Measurements from ENCODE around the gene DOC2B.
"Not testable (repeated sequence)": the region's sequence is repeated elsewhere in the genome, so short reads cannot be mapped to it uniquely, and the experiment has no call there.

Gene DOC2B

GRCh38 chr17:187130-187529, 5.7 kb upstream of the DOC2B start:
- no peak for DNase-seq

DNA sequence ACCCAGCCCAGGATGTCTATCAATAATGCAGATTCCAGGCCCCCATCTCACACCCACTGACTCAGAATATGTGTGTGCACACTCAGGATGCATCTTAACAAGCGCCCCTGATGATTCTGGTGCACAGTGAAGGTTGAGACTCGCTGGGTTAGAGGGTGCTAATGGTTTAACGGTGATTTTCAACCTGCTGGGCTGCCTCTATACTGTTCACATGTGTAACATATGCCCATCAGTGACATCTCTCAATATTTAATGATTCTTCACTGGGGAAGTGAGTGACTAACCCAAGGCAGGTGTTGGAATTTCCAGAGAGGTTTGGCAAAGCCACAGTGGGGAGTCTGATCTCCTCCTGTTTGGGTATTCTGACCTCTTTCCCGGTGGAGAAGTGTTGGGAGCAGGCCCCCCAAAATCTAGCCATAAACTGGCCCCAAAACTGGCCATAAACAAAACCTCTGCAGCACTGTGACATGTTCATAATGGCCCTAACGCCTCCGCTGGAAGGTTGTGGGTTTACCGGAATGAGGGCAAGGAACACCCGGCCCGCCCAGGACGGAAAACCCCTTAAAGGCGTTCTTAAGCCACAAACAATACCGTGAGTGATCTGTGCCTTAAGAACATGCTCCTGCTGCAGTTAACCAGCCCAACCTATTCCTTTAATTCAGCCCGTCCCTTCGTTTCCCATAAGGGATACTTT, 4.1 kb upstream of the DOC2B start:
- no peak for DNase-seq

GRCh38 chr17:183021-183420, 1.6 kb upstream of the DOC2B start:
- no peak for DNase-seq

DNA sequence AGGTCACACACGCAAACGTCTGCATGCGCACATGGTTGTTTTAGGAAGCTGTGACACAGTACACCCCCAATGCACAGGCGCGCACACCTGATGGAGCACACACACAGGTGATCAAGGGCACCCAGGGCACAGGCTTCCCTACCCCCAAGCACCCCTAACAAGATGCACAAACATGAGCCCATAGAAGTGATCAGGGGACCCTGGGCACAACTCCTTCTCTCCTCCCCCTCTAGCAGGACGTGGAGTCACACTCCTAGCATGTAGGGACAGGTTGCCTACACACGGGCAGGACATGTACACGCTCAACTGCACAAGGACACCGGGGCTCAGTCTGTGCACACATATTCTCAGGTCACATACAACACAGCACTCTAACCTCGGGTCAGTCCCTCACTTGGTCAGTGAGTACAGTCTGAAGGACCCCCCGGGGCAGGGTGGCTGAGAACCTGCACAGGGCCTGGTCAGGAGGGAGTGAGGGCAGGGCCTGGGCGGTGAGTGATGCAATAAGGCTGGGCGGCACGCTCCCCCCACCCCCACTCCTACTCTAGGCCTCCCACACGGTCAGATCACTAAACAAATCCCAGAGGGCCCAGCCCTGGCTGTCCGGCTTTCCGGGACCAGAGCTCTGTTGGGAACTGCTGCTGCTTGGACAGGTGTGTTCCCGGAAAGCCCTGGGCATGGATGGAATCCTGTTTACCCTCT, 751 bp upstream of the DOC2B start:
- no peak for DNase-seq

DNA sequence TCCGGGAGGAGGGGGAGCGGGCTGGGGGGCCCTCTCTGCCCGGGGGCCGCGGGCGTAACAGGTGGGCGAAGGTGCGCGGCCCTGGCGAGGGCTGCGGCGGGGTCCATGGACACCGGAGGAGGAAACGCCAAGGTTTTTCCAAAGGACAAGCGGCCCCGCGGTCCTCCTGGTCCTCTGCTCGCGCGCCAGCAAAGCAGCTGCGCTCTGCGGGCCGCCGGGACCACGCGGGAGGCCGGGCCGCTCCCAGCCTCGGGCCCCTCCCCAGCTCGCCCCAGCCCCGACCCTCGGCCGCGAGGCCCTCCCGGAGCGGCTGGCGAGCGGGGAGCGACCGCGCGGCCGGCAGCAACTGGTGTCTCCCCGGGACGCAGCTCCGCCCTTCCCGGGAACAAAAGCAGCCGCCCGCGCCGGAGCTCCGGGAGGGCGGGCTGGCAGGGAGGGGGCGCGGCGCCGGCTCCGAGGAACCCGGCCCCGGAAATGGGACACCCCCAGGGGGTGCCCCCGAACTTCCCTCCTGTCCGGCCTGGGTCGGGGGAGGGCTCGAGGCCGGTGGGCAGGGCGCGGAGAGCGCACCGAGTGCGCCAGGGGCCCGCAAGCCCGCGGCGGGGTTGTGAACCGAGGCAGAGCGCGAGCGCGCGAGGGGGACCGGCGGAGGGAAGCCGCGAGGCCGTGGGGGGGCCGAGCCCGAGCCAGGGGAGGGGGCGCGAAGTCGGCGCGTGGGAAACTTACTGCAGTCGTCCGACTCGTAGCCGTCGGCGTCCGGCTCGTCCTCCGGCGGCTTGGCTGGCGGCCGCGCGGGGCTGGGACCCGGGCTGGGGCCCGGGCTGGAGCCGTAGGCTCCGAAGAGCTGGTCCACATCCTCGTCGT, 837 bp downstream of the DOC2B start:
- DNase-seq, result no peak

DNA sequence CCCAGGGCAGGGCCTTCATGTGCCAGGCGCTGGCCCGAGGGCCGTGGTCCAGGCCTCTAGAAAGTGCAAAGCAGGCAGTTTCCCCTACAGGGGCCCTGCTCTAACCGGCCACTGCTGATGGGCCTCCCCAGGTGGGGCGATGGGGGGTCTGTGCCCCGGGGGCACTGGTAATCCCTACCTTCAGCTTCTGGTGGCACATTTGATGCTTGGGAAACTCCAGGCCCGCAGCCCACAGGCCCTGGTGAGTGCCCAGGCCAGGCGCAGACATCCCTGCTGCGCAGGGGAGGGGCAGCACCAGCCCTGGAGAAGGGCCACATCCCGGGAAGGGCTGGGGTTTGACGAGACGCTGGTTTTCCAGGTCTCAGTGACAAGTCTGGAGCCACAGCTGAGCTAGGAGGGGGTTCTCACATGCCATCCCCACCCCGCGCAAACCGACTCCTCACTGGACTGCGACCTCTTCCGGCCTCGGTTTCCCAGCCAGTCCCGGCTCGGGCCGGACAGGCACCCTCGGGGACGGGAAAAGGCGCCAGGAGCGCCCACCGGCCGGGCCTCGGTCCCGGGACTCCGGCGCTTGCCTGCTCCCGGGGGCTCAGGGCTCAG, 1.6 kb downstream of the DOC2B start:
- DNase-seq, result no peak

GRCh38 chr17:179066-179432, 2.4 kb downstream of the DOC2B start:
- DNase-seq, result no peak

GRCh38 chr17:178292-179065, 3.0 kb downstream of the DOC2B start:
- no peak for DNase-seq

DNA sequence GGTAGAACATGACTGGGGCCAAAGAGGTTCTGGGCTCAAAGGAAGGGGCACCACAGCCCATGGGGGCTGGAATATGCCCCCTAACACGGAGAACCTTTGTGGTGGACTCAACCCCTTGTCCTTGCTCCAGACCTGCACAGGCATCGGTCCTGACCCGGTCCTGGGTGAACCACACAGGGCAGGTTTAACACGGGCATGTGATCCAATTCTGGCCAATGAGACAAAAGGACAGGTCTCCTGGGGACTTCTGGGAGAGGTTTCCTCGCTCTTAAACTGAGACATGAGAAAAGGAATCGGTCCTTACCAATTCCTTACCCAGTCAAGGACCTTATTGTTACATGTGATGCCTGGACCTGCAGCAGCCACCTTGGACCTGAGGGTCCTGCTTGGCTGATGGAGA, 3.7 kb downstream of the DOC2B start:
- DNase-seq, result no peak

DNA sequence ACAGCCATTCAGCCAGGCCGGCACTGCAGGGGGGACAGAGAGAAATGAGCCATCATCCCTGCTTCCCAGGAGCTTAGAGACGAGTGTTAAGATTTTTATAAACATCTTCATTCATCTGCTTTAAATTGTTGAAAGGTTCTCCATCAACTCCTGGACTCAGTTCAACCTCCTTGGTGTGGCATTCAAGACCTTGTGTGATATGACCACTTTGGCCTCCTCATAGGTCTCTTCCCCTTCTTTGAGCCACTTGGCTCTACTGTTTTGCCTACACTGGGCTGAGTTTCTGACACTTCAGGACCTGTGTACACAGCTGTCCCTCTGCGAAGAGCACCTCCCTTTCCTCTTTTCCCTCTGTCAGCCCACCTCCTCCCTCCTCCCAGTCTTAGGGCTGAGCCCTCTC, 4.3 kb downstream of the DOC2B start:
- DNase-seq, result no peak

GRCh38 chr17:173166-173911, 8.1 kb downstream of the DOC2B start:
- no peak for DNase-seq

- no peak for DNase-seq
Measured at GRCh38 chr17:172401-172800, 9.0 kb downstream of the DOC2B start.

DNA sequence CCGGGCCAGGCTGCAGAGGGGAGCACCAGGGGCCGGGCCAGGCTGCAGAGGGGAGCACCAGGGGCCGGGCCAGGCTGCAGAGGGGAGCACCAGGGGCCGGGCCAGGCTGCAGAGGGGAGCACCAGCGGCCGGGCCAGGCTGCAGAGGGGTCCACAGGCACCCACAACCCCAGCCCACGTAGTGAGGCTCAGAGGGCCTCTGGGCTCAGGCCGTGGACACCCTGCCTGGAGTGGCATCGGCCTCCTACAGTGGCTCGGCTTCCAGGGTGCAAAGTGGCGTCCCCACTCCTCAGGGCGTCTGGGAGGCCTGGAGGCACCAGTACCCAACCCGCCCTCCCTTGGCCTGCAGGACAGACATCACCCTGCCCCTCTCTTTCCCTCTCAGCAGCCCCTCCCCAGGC, 9.6 kb downstream of the DOC2B start:
- no peak for DNase-seq

- no peak for DNase-seq
Measured at GRCh38 chr17:170130-170670, 11.2 kb downstream of the DOC2B start.

- not testable (repeated sequence) for DNase-seq
Measured at GRCh38 chr17:168614-169013, 12.8 kb downstream of the DOC2B start.

DNA sequence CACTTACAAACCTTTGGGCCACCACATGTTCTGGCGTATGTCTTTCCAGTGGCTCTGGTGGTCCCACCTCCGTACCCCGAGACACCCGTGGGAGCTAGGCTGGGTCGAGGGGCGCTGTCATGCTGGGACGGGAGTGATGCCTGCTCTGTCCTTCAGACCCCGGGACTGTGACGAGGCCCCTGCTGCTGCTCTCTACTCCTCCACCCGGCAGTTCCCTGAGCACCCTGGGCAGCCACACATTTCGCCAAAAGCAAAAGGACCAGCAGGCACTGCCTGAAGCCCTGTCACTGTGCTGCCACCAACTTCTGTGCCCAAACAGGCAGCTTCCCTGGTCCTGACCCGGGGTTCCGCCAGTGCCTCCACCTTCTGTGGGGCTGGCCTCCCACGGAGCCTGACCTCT, 15.5 kb downstream of the DOC2B start:
- DNase-seq, result no peak

GRCh38 chr17:164303-165235, 16.9 kb downstream of the DOC2B start:
- no peak for DNase-seq

GRCh38 chr17:163514-164098, 17.8 kb downstream of the DOC2B start:
- no peak for DNase-seq

- no peak for DNase-seq
Measured at GRCh38 chr17:162689-163088, 18.8 kb downstream of the DOC2B start.

GRCh38 chr17:161481-161880, 20.0 kb downstream of the DOC2B start:
- no peak for DNase-seq

Measured in HCEC 1CT (cell line).